ENCODE results near the gene OPN3.

DNA sequence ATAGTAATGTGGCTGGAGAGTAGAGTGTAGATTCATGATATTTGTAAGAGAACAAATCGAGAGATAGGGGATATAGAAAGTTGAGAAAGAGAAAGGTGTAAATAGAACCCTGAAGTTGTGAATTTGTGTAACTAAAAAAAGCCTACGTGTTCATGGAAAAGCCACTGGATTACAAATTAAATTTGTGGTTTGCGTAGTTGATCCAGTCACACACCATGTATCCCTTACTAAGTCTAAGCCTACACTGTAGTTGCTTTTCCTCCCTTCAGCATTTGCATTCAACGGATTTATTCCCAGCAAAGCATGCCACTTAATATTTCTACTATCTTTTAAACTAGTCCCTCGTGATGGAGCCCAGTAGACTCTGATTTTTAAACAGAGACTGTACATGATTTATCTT lies 83.1 kb downstream of the OPN3 start:
- TF ChIP-seq POLR2A (IDR thresholded peaks at IDR 0.05; ENCODE audit: low read depth) = no peak
- TF ChIP-seq EP300 (IDR thresholded peaks at IDR 0.05) = no peak
- TF ChIP-seq CTCF (IDR thresholded peaks at IDR 0.05) = no peak
- TF ChIP-seq POLR2AphosphoS5 (IDR thresholded peaks at IDR 0.05) = no peak
